ENCODE data around the gene IFNAR2.
"Not testable (repeated sequence)": the region's sequence is repeated elsewhere in the genome, so short reads cannot be mapped to it uniquely, and the experiment has no call there.

IFNAR2 gene

GRCh38 chr21:33212159-33212851, 17.4 kb upstream of the IFNAR2 start:
- no peak for DNase-seq (ENCODE audit: extremely low read depth, low read depth)
- TF ChIP-seq CTCF (IDR thresholded peaks at IDR 0.05; ENCODE audit: low read depth, low read length, missing control alignments): no peak
- no peak overlapping the region for H3K4me3 ChIP-seq (replicated peaks; ENCODE audit: low read depth, low read length)

GRCh38 chr21:33214056-33214455, 15.7 kb upstream of the IFNAR2 start:
- TF ChIP-seq CTCF (IDR thresholded peaks at IDR 0.05; ENCODE audit: low read depth, low read length, missing control alignments): no peak
- H3K4me3 ChIP-seq (replicated peaks; ENCODE audit: low read depth, low read length): no peak overlapping the region
- no peak for DNase-seq (ENCODE audit: extremely low read depth, low read depth)

- no peak for DNase-seq (ENCODE audit: extremely low read depth, low read depth)
- no peak for TF ChIP-seq CTCF (IDR thresholded peaks at IDR 0.05; ENCODE audit: low read depth, low read length, missing control alignments)
- H3K4me3 ChIP-seq (replicated peaks; ENCODE audit: low read depth, low read length): no peak overlapping the region
Observed at GRCh38 chr21:33217138-33217520, 12.6 kb upstream of the IFNAR2 start.

DNA sequence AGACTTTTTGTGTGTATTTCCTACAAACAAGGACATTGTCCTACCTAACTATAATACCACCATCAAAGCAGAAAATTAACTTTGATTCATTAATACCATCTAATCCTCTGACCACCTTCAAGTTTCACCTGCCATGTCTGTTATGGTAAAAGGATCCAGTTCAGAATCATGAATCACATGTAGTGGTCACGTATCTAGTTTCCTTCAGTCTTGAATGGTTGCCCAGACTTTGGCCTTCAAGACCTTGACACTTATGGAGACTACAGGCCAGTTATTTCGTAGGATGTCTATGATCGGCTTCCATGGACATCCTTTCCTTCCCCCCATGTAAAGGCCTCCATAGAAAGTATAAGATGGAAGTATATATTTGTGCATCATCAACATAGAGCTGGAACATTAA, 10.4 kb upstream of the IFNAR2 start:
- no peak for DNase-seq (ENCODE audit: extremely low read depth, low read depth)
- TF ChIP-seq CTCF (IDR thresholded peaks at IDR 0.05; ENCODE audit: low read depth, low read length, missing control alignments): no peak

DNA sequence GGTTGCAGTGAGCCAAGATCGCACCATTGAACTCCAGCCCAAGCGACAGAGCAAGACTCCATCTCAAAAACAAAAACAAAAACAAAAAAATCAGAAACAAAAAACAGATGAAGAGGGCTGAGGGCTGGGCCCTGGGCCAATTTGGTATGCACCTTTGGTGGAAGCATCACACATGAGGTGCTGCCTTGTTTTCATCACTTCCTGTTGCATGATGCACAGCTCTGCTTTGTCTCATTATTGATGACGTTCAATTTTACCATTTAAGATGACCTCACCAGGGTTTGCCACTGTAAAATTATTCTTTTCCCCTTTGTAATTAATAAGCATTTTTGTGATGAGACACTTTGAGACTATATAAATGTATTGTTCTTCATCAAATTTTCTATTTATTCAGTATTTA, 9.8 kb upstream of the IFNAR2 start:
- H3K4me3 ChIP-seq (replicated peaks; ENCODE audit: low read depth, low read length): no peak overlapping the region
- no peak for DNase-seq (ENCODE audit: extremely low read depth, low read depth)
- no peak for TF ChIP-seq CTCF (IDR thresholded peaks at IDR 0.05; ENCODE audit: low read depth, low read length, missing control alignments)

More for the DNA sequence above, 10.4 kb upstream of the IFNAR2 start:
- no peak overlapping the region for H3K4me3 ChIP-seq (replicated peaks; ENCODE audit: low read depth, low read length)

- DNase-seq (ENCODE audit: extremely low read depth, low read depth); H3K4me3 ChIP-seq (replicated peaks; ENCODE audit: low read depth, low read length): not testable (repeated sequence)
Observed at GRCh38 chr21:33225376-33225775, 4.4 kb upstream of the IFNAR2 start.

DNA sequence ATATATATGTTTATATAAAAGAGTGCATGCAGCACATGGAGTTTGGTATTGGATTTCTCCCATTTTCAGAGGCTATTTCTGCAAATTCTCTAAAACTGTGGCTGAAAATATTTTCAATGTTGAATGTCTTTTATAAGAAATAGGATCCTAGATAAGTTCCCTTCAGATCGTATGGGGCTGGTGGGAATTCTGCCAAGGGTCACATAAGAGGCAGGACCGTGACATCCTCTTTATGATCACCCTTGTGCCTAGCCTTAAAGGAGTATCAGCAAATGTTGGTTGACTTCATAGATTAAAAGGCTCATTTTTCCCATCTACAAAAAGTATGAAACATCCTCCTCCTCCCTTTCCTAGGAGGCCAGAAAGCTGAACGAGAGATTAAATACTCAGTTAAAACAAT, 1.3 kb upstream of the IFNAR2 start:
- no peak for DNase-seq (ENCODE audit: extremely low read depth, low read depth)
- H3K4me3 ChIP-seq (replicated peaks; ENCODE audit: low read depth, low read length): no peak overlapping the region
- TF ChIP-seq CTCF (IDR thresholded peaks at IDR 0.05; ENCODE audit: low read depth, low read length, missing control alignments): no peak

All from HFF-Myc (cell line).